CD4-positive, alpha-beta T cell treated with Interleukin-21 for 1 hour (primary cell): ENCODE data around the gene MAPK8IP2.

ENCODE experiments used
- DNase-seq: peaks from one replicate; pipeline ENCODE4 v3.0.0-alpha.2; 2020

MAPK8IP2 gene

GRCh38 chr22:50600538-50600937, at the start of gene MAPK8IP2:
TSS of gene MAPK8IP2 (plus strand) at chr22:50600793. CDS start at chr22:50600819, 26 bp downstream.
- DNase-seq, result peak; percentile 6

DNA sequence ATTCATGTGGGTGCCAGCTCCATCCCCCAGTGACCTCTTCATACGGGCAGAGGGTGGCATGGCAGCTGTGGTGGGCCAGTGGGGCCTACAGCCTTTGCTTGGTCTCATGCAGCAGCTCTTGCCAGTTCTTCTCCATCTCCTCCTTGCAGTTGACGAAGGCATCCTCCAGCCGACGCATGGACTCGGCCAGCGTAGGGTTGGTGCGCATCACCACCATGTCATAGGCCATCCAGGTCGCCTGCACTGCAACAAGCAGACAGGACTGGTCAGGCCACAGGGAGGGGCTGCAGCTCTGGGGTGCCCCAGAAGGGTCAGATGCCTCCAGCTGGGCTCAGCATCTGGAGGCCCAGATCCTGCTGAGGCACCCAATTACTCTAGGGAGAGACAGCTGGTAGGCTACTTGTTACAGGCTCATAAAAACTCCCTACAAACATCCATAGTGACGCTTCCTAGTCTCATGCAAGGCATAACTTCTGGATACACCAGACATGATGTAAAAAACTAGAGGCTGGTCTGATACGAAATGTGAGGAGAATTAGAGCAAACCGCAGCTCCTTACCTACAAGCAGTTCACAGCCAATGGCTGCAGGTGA, 49.3 kb upstream of the MAPK8IP2 start:
- DNase-seq, result no peak

- DNase-seq, result no peak
Observed at GRCh38 chr22:50553310-50553709, 47.3 kb upstream of the MAPK8IP2 start.

DNA sequence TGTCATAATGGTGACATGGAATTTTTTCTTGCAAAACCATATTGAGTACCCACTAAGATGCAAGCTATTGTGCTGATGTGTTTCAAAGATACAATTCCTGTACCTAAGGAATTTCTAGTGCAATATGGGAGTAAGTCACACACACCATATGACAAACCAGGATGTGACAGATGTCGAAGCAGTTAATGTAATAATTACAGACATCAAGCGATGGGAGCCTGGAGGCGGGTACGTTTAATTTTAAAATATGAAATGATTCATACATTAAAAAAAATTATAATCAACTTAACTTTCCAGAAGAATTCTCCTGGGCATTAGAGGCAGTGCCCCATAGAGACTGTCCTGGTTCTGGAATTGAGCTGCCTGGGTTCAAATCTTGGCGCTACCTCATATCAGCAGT, 43.9 kb upstream of the MAPK8IP2 start:
- DNase-seq, result no peak

- DNase-seq, result no peak
Observed at GRCh38 chr22:50560034-50560433, 40.6 kb upstream of the MAPK8IP2 start.

DNA sequence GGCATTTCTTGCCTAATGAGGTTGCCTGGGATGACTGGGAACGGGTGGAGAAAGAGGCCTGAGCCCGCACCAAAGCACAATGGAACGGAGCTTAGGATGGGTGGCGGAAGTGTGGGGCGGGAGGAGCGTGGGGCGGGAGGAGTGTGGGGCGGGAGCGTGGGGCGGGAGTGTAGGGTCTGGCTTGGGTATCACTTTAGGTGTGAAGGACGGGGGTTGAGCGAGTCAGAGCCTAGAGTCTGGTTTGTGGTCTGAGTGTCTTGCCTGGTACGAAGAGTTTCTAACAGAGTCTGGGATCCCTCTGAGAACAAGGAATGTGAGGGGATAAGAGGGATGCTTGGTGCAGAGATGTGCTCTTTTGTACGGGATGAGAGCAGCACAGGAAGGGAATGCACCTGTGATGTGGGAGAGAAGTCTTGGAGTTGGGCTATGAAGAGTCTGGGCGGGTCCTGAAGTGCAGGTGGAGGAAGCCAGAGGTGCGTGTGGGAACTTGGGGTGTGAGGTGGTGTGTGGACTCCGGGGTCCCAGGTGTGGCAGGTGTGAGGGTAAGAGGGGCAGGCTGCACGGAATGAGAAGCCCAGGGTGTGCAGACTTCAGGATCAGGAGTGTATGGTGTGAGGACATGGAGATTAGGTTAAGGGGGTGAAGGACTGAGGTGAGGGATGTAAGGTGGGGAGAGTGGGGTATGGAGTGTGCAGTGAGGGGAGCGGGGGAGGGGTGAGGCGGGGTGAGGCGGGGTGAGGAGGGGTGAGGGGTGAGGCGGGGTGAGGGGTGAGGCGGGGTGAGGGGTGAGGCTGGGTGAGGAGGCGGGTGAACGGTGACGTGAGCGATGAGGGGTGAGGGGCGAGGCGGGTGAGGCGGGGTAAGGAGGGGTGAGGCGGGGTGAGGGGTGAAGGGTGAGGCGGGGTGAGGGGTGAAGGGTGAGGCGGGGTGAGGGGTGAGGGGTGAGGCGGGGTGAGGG, 38.9 kb upstream of the MAPK8IP2 start:
- DNase-seq, result no peak

DNA sequence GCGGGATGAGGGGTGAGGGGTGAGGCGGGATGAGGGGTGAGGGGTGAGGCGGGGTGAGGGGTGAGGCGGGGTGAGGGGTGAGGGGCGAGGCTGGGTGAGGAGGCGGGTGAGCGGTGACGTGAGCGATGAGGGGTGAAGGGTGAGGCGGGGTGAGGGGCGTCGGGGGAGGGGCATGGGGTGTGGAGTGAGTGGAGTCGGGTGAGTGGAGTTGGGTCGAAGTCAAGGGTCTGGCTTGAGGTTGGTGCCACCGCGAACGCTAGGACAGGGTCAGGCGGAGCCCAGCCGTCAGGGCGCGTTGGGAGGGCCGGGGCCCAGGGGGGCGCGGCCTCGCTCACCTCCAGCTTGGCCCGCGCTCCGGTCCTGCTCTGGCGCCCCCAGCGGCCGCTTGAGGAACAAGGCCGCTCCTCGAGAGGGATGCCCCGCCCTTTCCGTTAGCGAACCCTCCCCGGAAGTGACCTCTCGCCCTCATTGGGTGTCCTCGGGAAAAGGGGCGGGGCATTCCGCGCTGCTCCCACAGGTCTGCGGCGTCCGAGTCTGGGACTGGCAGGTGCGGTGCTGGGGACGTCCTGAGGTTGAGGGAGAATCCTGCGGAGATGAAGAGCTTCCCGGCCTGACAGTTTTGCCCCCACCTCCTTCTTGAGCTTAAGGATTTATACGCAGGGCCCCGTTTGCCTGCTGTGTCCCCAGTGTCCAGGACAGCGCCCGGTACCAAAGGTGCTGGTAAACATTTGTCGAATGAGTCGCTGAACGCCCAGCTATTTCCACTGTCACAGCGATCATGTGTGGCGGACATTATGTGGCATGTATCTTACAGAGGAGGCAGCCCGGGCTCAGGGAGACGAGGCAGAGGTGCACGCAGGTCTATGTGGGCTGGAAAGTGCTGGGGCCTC, 37.8 kb upstream of the MAPK8IP2 start, which contains the start of gene SYCE3:
Gene SYCE3, minus strand, starts transcription at position 397 of the 890 bp plus-strand sequence. CDS start 6,514 bp downstream, outside the sequence.
- peak; percentile 97 for DNase-seq

DNA sequence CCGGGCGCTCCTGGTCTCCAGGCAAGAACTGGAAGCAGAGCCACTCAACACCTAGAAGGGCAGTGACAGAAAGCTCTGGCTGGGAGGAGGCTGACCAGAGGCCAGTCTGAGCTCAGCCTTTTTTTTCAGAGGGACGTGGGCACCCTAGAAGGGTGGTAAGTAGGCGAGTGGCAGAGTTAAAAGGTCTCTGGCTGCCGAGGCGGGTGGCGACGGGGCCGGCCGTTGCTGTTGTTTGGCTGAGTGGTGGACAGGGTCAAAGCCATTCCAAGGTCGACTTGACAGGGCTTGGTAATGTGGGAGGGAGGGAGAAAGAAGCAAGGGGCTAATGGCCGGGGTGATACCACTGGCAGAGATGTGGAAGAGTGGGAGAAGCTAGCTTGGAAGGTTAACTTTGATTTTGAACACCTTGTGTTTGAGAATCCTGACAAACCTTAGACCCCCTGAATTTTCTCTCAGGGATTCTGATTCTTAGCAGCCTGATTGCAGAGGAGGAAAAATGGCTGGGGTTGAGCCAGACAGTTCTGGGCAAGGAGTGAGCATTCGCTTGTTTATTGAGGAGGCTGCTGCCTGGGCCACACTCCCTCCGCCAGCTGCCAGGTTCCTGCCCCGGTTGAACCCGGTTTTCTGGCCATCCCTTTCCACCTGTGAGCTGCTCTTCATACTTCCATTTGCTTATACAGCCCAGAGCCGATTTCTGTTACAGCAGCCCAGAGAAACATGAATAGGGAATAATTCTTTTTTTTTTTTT, 37.0 kb upstream of the MAPK8IP2 start:
- DNase-seq, result no peak

- no peak for DNase-seq
Observed at GRCh38 chr22:50564289-50564688, 36.3 kb upstream of the MAPK8IP2 start.

GRCh38 chr22:50567721-50568252, 32.8 kb upstream of the MAPK8IP2 start:
- DNase-seq, result no peak

DNA sequence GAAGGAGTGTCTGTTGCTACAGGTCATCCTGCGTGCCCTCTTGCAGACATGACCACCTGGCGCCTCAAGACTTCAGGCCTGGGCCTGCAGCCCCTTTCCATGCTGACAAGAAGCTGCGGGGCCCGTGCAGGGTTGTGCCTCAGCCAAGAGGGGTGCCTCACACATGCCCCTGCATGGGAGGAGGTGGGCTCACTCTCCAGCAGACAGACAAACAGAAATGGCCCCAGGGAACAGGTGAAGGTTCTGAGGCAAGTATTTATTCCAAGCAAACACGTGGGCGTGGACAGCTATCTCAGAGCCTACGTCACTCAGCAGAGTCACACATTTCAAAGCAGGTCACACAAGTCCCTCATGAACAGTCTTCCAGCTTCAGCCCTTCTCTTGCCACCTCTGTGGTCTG, 32.0 kb upstream of the MAPK8IP2 start:
- no peak for DNase-seq

DNA sequence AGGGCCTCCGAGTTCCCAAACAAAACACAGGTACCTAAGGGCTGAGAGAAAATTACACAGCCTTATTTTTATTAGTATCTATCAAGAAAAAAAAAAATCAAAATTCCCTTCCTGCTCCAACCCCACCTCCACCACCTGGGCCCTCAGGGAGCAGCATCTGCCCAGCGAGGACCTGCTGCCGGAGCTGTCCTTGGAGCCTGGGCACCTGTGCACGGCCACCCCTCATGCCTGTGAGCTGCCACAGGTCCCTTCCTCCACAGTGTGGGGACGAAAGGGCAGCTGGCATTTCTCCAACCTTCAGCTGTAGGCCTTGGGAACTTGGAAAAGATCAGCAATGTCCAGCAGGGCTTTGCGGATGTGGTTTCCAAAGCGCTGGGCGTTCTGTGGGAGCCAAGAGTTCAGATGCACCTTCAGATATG, 31.5 kb upstream of the MAPK8IP2 start:
- DNase-seq, result no peak

DNA sequence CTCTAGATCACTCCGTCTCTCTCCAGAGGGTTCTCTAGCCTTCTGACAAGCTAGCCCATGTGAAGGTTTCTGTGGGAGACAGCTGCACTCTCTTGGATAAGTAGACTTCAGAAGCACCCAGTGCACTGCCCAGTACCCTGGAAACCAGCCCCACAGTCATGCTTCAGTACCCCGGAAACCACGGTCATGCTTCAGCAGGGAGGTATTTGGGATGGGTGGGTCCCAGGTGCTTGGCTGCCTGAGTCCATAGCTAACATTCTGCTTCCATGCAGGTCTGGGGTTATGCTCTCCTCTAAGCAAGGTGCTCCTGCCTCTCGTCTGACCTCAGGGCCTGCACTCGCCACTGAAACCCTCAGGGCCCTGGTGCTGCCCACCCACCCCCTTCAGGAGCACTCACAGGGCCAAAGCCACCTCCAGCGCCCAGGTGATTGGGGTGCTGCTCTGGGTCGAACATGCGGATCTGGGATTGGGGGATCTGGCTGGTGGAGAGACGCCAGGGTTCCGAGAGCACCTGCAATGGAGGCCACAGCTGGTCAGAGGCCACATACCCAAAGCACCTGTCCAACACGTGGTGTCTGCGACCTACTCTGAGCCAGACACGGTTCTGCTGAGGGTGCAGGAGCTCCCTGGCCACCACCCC, 30.6 kb upstream of the MAPK8IP2 start:
- no peak for DNase-seq

DNA sequence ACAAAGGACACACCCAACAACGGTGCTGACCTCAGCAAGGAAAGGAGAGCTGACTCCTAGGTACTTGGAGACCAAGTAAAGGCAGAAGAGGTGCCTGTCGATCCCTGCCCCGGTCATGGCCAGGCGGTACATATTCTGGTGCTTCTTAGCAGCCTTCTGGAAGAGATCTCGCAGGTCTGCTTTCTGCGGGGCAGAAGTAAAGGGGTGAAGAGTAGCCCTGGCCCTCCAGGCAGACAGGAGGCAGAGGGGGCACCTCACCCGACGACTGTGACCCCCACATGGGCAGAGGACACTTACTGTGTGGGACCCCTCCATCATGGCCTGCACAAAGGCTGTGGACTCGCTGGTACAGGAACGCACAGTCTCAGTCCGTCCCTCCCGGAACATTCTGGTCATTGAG, 29.7 kb upstream of the MAPK8IP2 start:
- no peak for DNase-seq

DNA sequence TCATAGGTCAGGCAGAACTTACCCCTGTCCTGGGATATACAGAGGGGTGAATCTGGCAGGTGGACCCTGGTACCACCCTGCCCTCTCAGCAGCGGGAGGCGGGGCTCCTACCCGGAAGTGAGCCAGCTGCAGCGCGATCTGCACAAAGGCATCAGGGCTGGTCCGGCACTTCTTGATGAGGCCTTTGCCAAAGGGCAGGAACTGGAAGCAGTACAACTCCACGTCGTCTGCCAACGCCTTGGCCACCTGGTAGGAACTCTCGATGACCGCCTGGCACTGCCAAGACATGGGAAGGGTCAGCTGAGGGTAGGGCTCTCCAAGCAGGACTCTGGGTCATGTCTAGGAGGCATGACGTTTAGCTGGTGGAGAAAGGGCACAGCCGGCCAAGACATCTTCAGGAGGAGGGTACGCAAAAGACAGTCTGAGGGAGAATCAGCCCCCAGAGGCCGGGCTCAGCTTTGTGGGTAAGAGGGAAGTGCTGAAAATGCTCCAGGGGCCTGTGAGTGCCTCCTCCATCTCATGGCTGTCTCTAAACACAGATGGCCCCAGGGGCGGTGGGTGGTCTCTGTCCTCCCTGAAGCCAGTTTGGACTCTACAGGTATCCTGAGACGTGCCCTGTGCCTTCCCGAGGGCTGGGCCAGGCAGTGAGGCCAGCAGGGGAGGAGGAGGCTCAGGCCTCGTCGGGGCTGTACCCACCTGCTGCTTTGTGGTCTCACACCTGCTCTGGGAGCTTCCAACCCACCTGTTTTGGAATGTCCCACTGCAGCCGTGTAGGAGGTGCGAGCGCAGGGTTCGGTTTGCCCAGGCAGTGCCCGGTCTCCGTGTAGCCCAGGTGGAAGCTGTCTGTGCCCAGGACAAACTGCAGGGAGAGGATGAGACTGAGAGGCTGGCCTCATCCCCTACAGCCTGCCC, 29.1 kb upstream of the MAPK8IP2 start:
- no peak for DNase-seq

DNA sequence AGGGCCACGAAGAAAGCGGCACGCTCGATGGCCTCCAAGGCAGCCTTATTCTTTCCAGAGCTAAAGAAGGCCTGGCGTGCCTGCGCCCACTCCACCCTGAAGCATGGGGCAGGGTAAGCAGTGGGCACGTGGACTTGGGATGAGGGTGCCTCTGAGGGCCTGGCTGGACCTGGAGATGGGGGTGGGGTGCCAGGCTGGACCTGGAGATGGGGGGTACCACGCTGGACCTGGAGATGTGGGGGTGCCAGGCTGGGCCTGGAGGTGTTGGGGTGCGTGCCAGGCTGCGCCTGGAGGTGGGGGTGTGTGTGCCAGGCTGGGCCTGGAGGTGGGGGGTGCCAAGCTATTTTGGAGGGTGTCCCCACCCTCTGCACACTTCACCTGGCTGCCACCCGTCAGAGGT, 27.6 kb upstream of the MAPK8IP2 start:
- no peak for DNase-seq

DNA sequence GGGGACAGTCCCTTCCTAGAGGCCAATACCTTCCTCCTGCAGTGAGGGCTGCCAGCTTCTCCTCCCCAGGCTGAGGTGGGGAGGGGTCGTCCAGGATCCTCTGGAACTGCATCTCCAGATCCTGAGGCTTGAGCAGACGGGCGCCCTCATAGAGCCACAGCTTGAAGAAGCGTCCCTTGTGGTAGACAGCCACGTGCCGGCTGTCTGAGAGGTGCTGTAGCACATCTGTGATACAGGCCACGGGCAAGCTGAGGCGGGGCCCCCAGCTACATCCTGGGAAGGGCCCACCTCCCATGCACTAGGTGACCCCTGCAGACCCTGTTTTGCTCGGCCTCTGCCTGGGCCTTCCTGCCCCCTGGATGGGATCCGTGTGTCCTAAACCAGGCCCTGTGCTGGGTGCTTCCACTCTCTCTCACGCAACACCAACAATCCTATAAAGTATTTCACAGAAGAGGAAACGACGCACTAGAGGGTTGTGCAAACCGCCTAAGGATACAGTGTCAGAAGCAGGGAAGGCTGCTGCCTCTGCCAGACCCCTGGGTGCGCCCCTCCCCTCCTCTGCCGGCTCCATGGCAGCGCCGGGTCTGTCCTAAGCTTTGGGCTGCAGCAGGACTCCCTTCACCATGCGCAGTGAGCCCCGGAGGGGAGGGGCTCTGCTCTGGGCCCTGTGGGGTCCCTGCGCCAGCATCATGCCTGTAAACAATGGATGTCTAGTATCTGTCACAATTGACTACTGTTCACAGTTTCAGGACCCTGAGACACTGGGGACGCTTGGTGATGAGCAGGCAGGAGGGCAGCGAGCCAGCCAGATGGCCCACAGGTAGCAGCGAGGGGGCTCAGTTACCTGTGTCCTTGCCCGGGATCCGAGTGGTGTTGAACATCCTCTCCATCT, 26.9 kb upstream of the MAPK8IP2 start:
- DNase-seq, result no peak

DNA sequence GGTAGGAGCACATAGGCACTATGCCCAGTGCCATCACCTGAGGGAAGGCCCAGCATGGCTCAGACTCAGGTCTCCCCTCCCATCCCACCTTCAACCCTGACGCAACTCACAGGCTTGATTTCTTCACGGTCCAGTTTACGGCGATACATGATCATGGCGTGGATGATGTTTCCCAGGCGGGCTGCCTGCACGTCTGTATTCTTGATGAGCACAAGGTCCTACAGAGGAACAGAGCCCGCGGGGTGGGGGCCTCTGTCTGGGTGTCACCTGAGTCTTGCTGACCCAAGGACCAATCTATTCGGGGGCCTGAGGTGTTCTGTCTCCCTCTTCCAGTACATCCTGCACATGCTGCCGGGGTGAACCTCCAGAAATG, 26.2 kb upstream of the MAPK8IP2 start:
- DNase-seq, result no peak

- DNase-seq, result no peak
Observed at GRCh38 chr22:50575426-50575941, 25.1 kb upstream of the MAPK8IP2 start.
